Subcutaneous adipose tissue (tissue), 4 donors: ENCODE results near the gene PHPT1. TPM values are rescaled to one million over a fixed set of nuclear protein-coding genes. Genes with fewer than 3 reads are reported as not detected.

Experiments
- CTCF ChIP-seq: fragments of 450-650 bp; IDR thresholded peaks from one replicate; pipeline ENCODE4 v1.5.1; 2016; ENCODE audit warnings: low read depth, mild to moderate bottlenecking, control low read depth, antibody characterized with exemption, moderate library complexity
- total RNA-seq, 4 donors: library from RNA; depleted of rRNA; stranded (reverse); fragments of >200 nt; gene quantifications; one replicate each; pipeline ENCODE4 v1.1.0, GENCODE V29; 2016

Gene PHPT1
- total RNA-seq, 4 donors from 2014 or later, result 31.8 to 56.6 (median 45.7) TPM

DNA sequence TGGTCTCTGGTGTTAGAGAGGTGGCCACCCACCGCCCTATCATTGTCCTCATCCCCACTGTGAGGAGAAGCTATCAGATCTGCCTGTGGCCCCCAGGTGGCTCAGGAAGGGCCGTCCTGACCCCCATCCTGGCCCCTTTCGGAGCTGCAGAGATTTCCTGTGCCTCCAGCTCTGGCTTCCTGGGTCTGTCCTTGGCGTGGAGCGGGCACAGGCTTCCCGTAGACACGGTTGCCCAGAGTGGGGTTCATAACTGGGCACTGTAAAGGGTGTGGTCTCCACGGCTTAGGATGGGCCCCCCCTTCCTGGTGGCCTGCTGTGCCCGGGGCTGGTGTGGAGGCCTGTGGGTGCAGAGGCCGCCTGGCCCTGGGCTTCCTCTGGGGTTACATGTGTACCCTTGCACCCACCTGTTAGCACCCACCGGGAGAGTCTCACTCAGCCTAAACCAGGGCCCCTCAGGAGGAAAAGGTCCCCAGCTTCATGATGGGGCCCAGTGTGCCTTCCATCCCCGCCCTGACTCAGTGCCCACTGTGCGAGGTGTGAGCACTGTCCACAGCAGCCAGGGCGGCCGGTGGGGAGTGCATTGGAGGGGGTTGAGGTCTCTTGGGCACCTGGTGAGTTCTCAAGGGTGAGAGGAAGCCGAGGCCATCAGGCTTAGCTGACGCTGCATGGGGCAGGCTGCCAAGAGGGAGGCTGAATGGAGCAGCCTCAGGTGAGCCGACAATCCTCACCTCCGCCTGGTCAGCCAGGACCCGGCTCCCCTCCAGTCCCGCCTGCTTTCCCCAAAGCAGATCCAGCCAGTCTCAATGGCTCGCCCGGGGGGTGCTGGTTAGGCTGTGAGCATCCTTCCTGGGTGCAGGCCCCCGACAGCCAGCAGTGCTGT is 22.3 kb upstream of the PHPT1 start:
- no peak for TF ChIP-seq CTCF

GRCh38 chr9:136827794-136828473 is 21.3 kb upstream of the PHPT1 start:
- no peak for TF ChIP-seq CTCF

DNA sequence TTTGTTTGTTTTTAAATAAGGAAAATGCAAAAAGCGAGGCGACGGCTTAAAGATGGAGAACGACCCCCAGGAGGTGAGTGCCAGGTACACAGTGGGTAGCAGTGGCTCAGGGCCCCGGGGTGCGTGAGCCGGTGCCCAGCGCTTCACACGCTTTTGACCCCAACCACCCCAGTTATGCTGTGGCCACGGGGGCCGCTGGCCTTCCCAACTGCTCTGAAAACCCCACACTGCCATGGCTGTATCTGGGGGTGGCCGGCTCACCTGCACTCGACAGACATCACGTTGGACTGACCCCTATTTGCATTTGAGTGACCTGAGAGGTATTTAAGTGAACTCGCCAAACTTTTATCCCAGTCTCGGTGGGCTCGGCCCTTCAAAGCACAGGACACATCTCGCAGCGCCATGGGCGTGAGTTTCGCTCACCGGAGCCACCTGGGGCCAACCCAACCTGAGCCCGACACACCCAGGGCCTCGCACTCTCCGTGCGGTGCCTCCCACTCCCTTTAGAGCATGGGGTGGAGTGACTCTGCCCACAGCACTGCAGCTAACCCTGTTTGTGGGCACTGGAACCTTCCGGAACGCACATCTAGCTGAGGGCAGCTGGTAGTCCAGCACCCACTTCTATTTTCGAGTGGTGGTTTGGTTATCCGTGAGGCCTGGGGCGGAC is 20.6 kb upstream of the PHPT1 start:
- no peak for TF ChIP-seq CTCF

GRCh38 chr9:136829412-136829811 is 19.8 kb upstream of the PHPT1 start:
- no peak for TF ChIP-seq CTCF

- no peak for TF ChIP-seq CTCF
These were observed 19.0 kb upstream of the PHPT1 start for GRCh38 chr9:136829981-136830885.

DNA sequence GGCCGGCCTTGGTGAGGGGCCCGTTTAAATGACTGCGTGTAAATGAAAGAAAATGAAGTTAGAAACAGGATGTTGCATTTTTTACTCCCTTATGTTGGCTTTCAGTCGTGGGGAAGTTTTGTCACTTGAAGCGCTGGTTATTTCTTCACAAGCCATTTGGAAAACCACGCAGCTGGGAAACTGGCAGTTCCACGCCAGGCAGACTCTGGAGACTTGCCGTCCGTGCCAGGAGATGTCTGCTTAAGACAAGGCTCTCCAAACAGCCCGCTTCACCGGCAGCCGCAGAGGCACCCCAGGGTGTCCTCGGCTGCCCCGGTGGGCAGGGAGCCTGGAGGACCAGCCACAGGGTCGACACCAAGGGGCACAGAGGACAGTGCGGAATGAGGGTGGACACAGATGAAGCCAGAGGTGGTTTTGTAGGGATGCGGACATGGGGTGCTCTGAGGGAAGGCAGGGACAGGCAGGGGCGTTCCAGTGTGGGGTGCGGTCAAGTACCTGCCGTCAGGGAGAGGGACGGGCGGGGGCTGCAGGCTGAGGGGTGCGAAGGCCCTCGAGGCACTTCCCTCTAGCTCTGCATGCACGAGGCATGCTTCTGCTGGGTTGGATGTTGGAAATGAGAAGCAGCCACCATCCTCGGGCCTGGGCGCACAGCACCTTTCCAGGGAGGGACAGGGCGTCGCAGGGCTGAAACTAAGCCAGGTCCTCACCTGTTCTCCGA is 18.0 kb upstream of the PHPT1 start:
- TF ChIP-seq CTCF, result no peak
